HG03159 (cell line): Measurements from ENCODE around the gene MRPL16.

Source experiments
- ATAC-seq: cut with Tn5 transposase; IDR thresholded peaks from one replicate; pipeline ENCODE4 v1.9.1; 2021; ENCODE audit warnings: mild to moderate bottlenecking, moderate library complexity; ENCODE audit not compliant: unreplicated experiment

The MRPL16 gene

GRCh38 chr11:59776210-59777066, 34.1 kb downstream of the MRPL16 start:
- ATAC-seq = no peak

DNA sequence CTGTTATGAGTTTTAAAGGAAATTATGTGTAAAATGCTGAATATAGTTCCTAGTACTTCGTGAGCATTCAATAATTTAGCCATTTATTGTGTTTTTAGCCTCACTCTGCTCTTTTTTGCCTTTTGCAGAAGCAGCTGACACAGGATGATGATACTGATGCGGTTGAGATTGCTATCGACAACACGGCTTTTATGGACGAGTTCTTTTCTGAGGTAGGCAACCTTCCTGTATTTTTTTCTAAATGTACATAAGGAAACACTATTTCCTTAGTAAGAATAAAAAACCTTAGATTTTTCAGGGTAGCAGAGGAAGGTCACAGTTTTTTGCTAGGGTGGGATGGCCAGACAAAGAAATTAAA, 37.5 kb downstream of the MRPL16 start:
- no peak for ATAC-seq

DNA sequence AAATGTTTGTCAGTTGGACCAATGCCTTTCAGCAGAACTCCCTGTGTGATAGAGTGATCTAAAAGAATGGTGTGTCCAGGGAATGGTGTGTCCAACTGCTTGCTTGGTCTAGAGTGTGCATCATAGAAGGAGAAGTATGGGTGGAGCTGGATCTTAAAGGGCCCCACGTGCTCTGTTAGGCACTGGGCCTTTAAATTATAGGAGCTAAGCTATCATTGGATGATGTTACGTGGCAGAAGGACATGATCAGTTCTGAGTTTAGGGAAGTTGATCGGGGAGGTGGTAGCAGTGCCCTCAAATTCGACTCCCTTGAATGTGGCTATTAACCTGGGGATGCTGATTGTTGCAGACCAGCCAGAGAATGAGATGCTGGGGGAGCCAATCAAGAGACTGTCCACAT, 39.0 kb downstream of the MRPL16 start:
- no peak for ATAC-seq

DNA sequence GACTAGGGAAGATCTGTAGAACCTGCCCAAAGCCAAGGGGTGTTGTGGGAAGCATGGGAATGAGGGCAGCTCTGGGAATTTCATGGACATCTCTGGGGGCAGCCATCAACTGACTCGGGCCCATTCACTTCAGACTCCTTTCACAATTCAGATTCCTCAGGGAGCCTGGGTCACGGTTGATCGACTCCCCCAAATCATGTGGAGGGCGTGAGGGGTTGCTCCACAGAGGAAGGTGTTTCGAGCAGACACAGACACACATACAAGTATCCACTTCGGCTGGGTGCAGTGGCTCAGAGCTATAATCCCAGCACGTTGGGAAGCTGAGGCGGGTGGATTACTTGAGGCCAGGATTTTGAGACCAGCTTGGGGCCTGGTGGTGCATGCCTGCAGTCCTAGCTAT, 39.7 kb downstream of the MRPL16 start:
- ATAC-seq = no peak

GRCh38 chr11:59770319-59770718, 40.3 kb downstream of the MRPL16 start:
- ATAC-seq = no peak

DNA sequence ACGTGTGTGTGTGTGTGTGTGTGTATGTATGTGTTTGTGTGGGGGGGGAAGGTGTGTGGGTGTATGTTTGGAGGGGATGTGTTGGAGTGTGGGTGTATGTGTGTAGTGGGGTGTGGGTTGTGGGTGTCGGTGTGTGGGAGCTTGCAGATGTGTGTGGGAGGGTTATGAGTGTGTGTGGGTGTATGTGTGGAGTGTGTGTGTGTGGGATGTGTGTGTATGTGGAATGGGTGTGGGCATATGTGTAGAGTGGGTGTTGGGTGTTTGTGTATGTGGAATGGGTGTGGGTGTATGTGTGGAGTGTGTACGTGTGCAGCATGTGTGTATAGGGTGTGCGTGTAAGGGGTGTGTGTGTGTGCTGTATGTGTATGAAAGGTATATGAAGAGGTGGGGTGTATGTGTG, 40.8 kb downstream of the MRPL16 start:
- ATAC-seq = no peak

DNA sequence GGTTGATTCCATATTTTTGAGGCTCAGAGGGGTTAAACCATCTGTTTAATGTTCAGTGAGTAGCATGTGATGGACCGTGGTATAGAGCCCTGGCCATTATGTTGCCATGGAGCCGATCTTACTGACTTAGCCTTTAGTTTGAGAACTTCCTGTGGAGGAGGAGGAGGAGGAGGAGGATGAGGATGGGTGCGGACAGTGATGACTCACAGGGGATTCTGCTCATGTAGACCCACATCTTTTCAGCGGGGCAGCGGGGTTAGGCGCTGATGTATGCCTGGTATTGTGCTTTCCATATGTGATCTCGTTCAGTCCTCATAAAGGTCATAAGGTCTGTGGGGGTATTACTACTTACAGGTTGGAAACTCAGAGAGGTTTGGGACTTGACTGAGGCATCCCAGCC, 41.5 kb downstream of the MRPL16 start:
- no peak for ATAC-seq

DNA sequence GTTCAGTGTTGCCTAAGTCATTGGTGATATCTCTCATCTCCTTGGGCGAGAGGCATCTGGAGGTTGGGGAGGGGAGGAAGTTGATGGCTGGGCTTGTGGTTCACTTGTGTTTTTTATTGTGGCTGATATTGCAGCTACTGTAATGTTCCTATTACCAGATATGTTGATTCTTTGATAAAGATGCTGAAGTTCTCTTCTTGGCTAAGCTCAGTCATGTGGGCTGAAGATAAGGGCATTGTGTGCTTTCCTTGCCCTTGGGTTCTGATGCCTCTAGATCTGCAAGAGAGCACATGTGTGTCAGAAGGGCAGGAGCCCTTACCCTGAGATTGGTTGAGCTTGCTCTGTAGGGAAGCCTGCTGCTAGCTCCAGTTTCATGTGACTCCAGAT, 43.4 kb downstream of the MRPL16 start:
- no peak for ATAC-seq

DNA sequence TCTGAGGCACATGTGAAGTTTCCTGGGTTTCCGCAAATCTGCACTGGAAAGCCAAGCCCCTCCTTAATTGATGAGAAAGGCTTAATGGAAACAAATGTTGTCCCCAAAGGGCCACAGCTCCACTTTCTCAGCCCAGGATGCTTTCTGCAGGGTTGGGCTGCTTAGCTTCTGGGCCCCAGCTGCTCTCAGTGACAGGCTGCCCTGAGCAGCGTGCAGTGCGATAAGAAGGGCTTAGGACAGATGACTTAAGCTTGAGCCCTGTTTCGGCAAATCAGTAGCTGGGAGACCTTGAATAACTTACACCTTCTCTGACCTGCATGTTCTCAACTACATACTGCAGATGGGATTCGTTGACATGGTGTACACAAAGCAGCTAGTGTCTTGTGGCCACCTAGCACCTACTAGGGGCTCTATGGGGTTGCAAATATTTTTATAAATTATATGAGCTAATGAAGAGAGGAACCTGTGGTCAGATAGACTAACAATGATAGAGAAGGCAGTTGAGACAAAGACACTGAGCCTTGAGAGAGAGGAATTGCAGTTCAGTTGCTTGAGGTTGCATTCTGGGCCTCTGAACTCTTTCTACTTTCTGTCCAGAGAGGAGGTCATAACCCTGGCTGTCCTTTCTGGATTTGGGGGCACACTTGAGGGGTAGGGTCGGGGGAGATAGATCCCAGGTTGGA, 43.9 kb downstream of the MRPL16 start:
- no peak for ATAC-seq

- no peak for ATAC-seq
Observed at GRCh38 chr11:59765068-59765735, 45.4 kb downstream of the MRPL16 start.

- no peak for ATAC-seq
Observed at GRCh38 chr11:59761993-59762392, 48.6 kb downstream of the MRPL16 start.

DNA sequence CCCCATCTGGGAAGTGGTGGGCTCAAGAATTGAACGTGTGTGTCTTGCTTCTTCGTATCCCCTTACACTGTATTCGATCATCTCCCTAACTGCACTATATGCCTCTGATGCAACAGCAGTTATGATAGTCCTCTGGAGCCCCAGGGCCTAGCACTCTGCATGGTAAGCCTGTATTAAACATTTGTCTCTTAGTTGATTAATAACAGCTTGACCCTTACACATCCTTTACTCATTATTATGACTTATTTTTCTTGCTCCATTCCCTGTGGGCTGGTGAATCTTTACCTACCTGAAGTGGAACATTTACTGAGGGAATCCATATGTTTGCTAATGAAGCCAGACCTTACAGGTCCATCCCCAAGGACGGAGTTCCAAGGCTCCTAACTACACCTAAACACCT, 49.8 kb downstream of the MRPL16 start:
- ATAC-seq = no peak

- no peak for ATAC-seq
Observed at GRCh38 chr11:59759900-59760299, 50.7 kb downstream of the MRPL16 start.

GRCh38 chr11:59758401-59759037, 52.1 kb downstream of the MRPL16 start:
- no peak for ATAC-seq

- ATAC-seq = no peak
Observed at GRCh38 chr11:59756845-59757244, 53.7 kb downstream of the MRPL16 start.

- no peak for ATAC-seq
Observed at GRCh38 chr11:59756558-59756840, 54.1 kb downstream of the MRPL16 start.
